ENCODE data around the gene NIPA2. TPM values are rescaled to one million over a fixed set of nuclear protein-coding genes. Genes with fewer than 3 reads are reported as not detected.

Gene NIPA2
- total RNA-seq, 8 experiments from 2014 or later, result 24.0 to 93.4 (median 42.6) TPM

GRCh38 chr15:22846073-22846472, 7.6 kb downstream of the NIPA2 start:
- 80 to 100% (median 93%) methylated on average over 1 to 6 of the region's 6 CpGs; no CpG with 5 or more reads in 3 of the 10 experiments for WGBS, 10 experiments
- Histone ChIP-seq H3K4me3 (no peak overlapping the region), H3K4me1 (replicated peaks in 1 of 2) (no peaks in the 10 kb centered on the region), H3K27ac (no peak overlapping the region)
- ATAC-seq (replicated peaks in 6 of 8), result peak in 1 of 8 experiments; percentile 6
- in situ Hi-C loops (cut with MboI; ENCODE audit: low pct_unique_long_range_greater_than_20kb in 2 of 9, low sequenced_read_pairs in 9 of 9, unreplicated experiment in 9 of 9), result no loop called here

GRCh38 chr15:22850055-22850454, 11.6 kb downstream of the NIPA2 start:
- H3K27ac ChIP-seq, result no peak overlapping the region
- ATAC-seq (replicated peaks in 6 of 8), result peak in 1 of 8 experiments; percentile 17
- 52 to 100% (median 94%) methylated on average over 1 to 3 of the region's 3 CpGs; no CpG with 5 or more reads in 3 of the 10 experiments for WGBS, 10 experiments
- H3K4me1 ChIP-seq (replicated peaks in 1 of 2), result no peaks in the 10 kb centered on the region
- in situ Hi-C loops (cut with MboI; ENCODE audit: low pct_unique_long_range_greater_than_20kb in 2 of 9, low sequenced_read_pairs in 9 of 9, unreplicated experiment in 9 of 9), result no loop called here
- H3K4me3 ChIP-seq, result no peak overlapping the region

DNA sequence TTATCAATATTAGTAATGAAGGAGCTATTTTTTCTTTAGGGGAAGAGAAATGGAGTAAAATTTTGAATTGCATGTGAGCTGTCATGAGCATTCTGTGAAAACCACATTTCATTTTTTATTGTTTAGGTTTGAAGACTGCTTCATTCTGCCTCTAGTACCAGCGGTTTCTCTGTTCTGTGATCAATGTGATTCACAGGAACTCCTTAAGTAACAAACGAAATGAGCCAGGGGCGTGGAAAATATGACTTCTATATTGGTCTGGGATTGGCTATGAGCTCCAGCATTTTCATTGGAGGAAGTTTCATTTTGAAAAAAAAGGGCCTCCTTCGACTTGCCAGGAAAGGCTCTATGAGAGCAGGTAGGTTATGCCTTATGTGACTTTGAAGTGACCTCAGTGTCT, 13.0 kb downstream of the NIPA2 start:
- H3K4me3 ChIP-seq, result no peak overlapping the region
- H3K4me1 ChIP-seq (replicated peaks in 1 of 2), result no peaks in the 10 kb centered on the region
- 46 to 100% (median 92%) methylated on average over 2 to 4 of the region's 4 CpGs for WGBS, 10 experiments
- H3K27ac ChIP-seq, result no peak overlapping the region
- ATAC-seq (replicated peaks in 6 of 8), result no peak
- in situ Hi-C loops (cut with MboI; ENCODE audit: low pct_unique_long_range_greater_than_20kb in 2 of 9, low sequenced_read_pairs in 9 of 9, unreplicated experiment in 9 of 9), result no loop called here

- no peak overlapping the region for H3K27ac ChIP-seq
- no peaks in the 10 kb centered on the region for H3K4me1 ChIP-seq (replicated peaks in 1 of 2)
- WGBS, 10 experiments, result 19 to 90% (median 80%) methylated on average over 1 to 3 of the region's 4 CpGs; no CpG with 5 or more reads in 4 of the 10 experiments
- ATAC-seq (replicated peaks in 6 of 8), result no peak
- in situ Hi-C loops (cut with MboI; ENCODE audit: low pct_unique_long_range_greater_than_20kb in 2 of 9, low sequenced_read_pairs in 9 of 9, unreplicated experiment in 9 of 9), result no loop called here
- H3K4me3 ChIP-seq, result no peak overlapping the region
Measured at GRCh38 chr15:22855791-22856190, 17.3 kb downstream of the NIPA2 start.

DNA sequence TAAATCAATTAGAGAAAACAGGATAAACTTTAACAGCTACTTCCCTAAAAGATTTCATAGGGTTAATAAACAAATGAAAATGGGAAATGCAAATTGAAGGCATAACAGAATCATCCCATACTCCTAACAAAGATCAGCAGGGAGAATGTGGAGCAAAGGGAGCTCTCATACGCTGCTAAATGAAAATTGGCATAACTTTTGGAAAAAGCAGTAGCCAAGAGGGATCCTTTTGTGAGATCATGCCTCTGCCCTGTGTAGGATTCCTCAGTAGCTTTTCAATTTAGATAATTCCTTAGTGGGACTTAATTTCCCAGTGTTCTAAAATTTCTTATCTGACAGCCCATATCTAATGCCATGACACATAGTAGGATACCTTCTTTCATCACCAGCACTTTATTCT, 18.2 kb downstream of the NIPA2 start:
- Histone ChIP-seq H3K4me1 (replicated peaks in 1 of 2) (no peaks in the 10 kb centered on the region), H3K27ac (no peak overlapping the region), H3K4me3 (no peak overlapping the region)
- no peak for ATAC-seq (replicated peaks in 6 of 8)
- in situ Hi-C loops (cut with MboI; ENCODE audit: low pct_unique_long_range_greater_than_20kb in 2 of 9, low sequenced_read_pairs in 9 of 9, unreplicated experiment in 9 of 9), result no loop called here
- 33 to 100% (median 92%) methylated on average over 1 of the region's 1 CpG; no CpG with 5 or more reads in 1 of the 10 experiments for WGBS, 10 experiments

DNA sequence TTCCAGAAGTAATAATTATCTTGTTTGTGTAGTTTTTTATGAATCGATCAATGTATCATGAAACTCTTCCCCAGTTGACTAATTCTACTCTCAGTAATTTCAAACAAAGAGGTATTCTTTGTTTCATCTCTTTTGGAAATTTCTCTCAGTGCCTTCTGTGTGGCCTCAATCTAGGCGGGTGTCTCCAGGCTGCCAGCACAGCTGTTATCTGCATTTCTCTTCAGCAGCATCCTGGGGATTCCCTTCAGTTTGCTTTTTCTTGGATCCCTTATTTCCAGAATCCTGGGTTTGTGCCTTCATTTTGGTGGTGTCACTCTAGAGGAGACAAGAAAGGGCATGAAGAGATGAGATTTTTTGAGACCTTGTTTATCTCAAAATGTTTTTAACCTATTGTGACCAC, 22.7 kb downstream of the NIPA2 start:
- Histone ChIP-seq H3K27ac (no peak overlapping the region), H3K4me3 (no peak overlapping the region), H3K4me1 (replicated peaks in 1 of 2) (no peaks in the 10 kb centered on the region)
- WGBS, 10 experiments, result 70 to 100% (median 92%) methylated on average over 1 to 2 of the region's 2 CpGs
- no peak for ATAC-seq (replicated peaks in 6 of 8)
- in situ Hi-C loops (cut with MboI; ENCODE audit: low pct_unique_long_range_greater_than_20kb in 2 of 9, low sequenced_read_pairs in 9 of 9, unreplicated experiment in 9 of 9), result no loop called here

DNA sequence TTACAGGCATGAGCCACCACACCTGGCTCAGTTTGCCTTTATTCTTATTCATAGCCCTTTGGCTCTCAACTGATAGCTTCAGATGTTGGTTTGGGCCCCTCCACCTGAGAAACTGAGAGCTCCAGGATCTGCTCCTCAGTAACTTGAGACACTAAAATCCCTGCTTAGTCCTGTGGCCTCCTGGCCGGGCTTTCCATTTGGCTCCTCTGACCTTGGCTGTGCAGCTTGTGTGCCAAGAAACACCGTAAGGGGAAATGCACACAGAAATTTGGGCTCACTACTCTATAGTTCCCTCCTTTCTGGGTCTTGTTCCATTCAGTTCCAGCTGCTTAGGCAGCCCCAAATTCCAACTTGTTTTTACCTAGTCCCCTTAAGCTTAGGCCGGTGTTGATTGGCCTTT, 24.9 kb downstream of the NIPA2 start:
- Histone ChIP-seq H3K4me1 (replicated peaks in 1 of 2) (no peaks in the 10 kb centered on the region), H3K27ac (no peak overlapping the region), H3K4me3 (no peak overlapping the region)
- 88 to 100% (median 100%) methylated on average over 1 to 3 of the region's 3 CpGs; no CpG with 5 or more reads in 2 of the 10 experiments for WGBS, 10 experiments
- in situ Hi-C loops (cut with MboI; ENCODE audit: low pct_unique_long_range_greater_than_20kb in 2 of 9, low sequenced_read_pairs in 9 of 9, unreplicated experiment in 9 of 9), result no loop called here
- ATAC-seq (replicated peaks in 6 of 8), result no peak

- no peaks in the 10 kb centered on the region for H3K4me1 ChIP-seq (replicated peaks in 1 of 2)
- H3K27ac ChIP-seq, result no peak overlapping the region
- no peak overlapping the region for H3K4me3 ChIP-seq
- WGBS, 10 experiments, result 73 to 100% (median 96%) methylated on average over 2 to 7 of the region's 7 CpGs; no CpG with 5 or more reads in 4 of the 10 experiments
- peak in 1 of 8 experiments; percentile 56 for ATAC-seq (replicated peaks in 6 of 8)
- in situ Hi-C loops (cut with MboI; ENCODE audit: low pct_unique_long_range_greater_than_20kb in 2 of 9, low sequenced_read_pairs in 9 of 9, unreplicated experiment in 9 of 9), result no loop called here
Measured at GRCh38 chr15:22866079-22866478, 27.6 kb downstream of the NIPA2 start.

GRCh38 chr15:22867886-22868285, 29.4 kb downstream of the NIPA2 start:
- H3K4me3 ChIP-seq, result no peak overlapping the region
- H3K4me1 ChIP-seq (replicated peaks in 1 of 2), result no peaks in the 10 kb centered on the region
- no peak overlapping the region for H3K27ac ChIP-seq
- ATAC-seq (replicated peaks in 6 of 8), result no peak
- in situ Hi-C loops (cut with MboI; ENCODE audit: low pct_unique_long_range_greater_than_20kb in 2 of 9, low sequenced_read_pairs in 9 of 9, unreplicated experiment in 9 of 9), result no loop called here
- WGBS, 10 experiments, result 47 to 100% (median 82%) methylated on average over 1 to 5 of the region's 6 CpGs; no CpG with 5 or more reads in 2 of the 10 experiments

- 50 to 100% (median 81%) methylated on average over 1 to 4 of the region's 4 CpGs; no CpG with 5 or more reads in 2 of the 10 experiments for WGBS, 10 experiments
- no peak for ATAC-seq (replicated peaks in 6 of 8)
- Histone ChIP-seq H3K27ac (no peak overlapping the region), H3K4me1 (replicated peaks in 1 of 2) (no peaks in the 10 kb centered on the region), H3K4me3 (no peak overlapping the region)
- in situ Hi-C loops (cut with MboI; ENCODE audit: low pct_unique_long_range_greater_than_20kb in 2 of 9, low sequenced_read_pairs in 9 of 9, unreplicated experiment in 9 of 9), result no loop called here
Measured at GRCh38 chr15:22868495-22868894, 30.0 kb downstream of the NIPA2 start.

GRCh38 chr15:22868928-22869327, 30.5 kb downstream of the NIPA2 start:
- Histone ChIP-seq H3K27ac (no peak overlapping the region), H3K4me1 (replicated peaks in 1 of 2) (no peaks in the 10 kb centered on the region)
- WGBS, 10 experiments, result 85 to 100% (median 99%) methylated on average over 1 to 8 of the region's 9 CpGs

DNA sequence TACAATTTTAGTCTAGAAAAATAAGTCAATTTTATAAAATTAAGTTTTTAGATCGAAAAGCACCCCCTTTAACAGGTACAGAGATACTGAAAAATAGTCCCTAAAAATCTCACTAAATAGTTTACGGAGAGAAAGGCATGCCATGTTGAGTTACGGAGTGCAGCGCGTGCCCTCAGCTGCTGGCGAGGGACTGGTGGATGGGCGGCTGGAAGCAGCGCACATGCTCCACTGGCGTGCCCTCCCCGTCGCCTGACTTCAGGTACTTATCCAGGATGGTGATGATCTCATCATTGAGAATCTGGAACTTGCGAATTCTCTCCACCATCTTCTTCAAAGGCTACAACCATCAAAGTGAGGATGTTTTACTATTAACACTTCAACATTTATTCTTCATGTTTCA, 31.4 kb downstream of the NIPA2 start:
- 40 to 100% (median 94%) methylated on average over 1 to 10 of the region's 12 CpGs for WGBS, 10 experiments
- Histone ChIP-seq H3K4me3 (no peak overlapping the region), H3K27ac (no peak overlapping the region), H3K4me1 (replicated peaks in 1 of 2) (no peaks in the 10 kb centered on the region)
- no peak for ATAC-seq (replicated peaks in 6 of 8)
- in situ Hi-C loops (cut with MboI; ENCODE audit: low pct_unique_long_range_greater_than_20kb in 2 of 9, low sequenced_read_pairs in 9 of 9, unreplicated experiment in 9 of 9), result no loop called here

More at GRCh38 chr15:22868928-22869327, 30.5 kb downstream of the NIPA2 start:
- in situ Hi-C loops (cut with MboI; ENCODE audit: low pct_unique_long_range_greater_than_20kb in 2 of 9, low sequenced_read_pairs in 9 of 9, unreplicated experiment in 9 of 9), result no loop called here
- ATAC-seq (replicated peaks in 6 of 8), result no peak
- H3K4me3 ChIP-seq, result no peak overlapping the region

DNA sequence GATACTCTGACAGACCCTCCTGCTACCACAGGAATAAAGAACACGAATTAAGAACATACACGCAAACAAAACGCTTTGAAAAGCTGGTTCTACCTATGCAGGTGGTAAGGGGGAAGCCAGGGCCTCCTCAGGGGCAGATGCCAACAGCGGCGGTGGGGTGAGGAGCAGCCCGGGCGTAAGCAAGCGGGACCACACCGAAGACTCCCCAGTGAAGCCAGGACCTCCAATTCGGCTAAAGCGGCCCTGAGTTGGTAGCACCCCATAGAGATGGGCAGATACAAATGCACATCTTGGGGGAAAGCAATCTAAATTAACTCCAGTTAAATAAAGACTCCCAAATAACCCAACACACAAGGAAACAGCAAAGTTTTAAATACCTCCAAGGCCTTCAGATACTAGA, 32.4 kb downstream of the NIPA2 start:
- no peaks in the 10 kb centered on the region for H3K4me1 ChIP-seq (replicated peaks in 1 of 2)
- ATAC-seq (replicated peaks in 6 of 8), result no peak
- in situ Hi-C loops (cut with MboI; ENCODE audit: low pct_unique_long_range_greater_than_20kb in 2 of 9, low sequenced_read_pairs in 9 of 9, unreplicated experiment in 9 of 9), result no loop called here
- WGBS, 10 experiments, result 83 to 100% (median 98%) methylated on average over 2 to 9 of the region's 11 CpGs; no CpG with 5 or more reads in 4 of the 10 experiments
- H3K4me3 ChIP-seq, result no peak overlapping the region
- no peak overlapping the region for H3K27ac ChIP-seq

DNA sequence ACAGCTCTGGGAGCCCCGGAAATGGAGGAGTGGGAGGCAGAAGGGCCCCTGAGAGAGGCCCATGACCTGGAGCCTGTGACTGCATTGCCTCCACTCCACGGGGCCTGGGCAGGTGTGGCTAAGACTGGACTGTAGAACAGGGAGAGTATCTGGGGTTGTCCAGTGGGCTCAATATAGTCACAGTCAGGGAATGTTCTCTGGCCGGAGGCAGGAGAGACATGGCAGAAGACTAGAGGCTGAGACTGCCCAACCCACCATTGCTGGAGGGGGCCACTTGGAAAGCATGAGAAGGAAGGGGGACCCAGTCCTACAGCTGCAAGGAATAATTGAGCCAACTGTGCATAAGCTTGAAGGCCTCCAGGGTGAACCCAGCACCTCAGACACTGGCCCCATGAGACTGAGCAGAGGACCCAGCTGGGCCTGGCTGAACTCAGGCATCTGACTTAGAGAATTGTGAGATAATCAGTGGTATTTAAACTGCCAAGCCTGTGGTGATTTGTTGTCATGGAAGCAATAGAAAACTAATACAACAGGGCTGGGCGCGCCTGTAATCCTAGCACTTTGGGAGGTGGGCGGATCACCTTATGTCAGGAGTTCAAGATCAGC, 33.1 kb downstream of the NIPA2 start:
- ATAC-seq (replicated peaks in 6 of 8), result peak in 3 of 8 experiments; percentile 45 to 69 (median 65)
- Histone ChIP-seq H3K27ac (no peak overlapping the region), H3K4me1 (replicated peaks in 1 of 2) (no peaks in the 10 kb centered on the region), H3K4me3 (no peak overlapping the region)
- WGBS, 10 experiments, result 63 to 100% (median 100%) methylated on average over 1 to 5 of the region's 6 CpGs; no CpG with 5 or more reads in 1 of the 10 experiments
- in situ Hi-C loops (cut with MboI; ENCODE audit: low pct_unique_long_range_greater_than_20kb in 2 of 9, low sequenced_read_pairs in 9 of 9, unreplicated experiment in 9 of 9), result no loop called here
